ENCODE data around the gene ELMOD3.
"Not testable (repeated sequence)": the region's sequence is repeated elsewhere in the genome, so short reads cannot be mapped to it uniquely, and the experiment has no call there.

The ELMOD3 gene

GRCh38 chr2:85354286-85355072, at the start of gene ELMOD3, which contains the start of gene RETSAT:
TSS of gene ELMOD3 (plus strand) at chr2:85354769. CDS start at chr2:85357199, 2,430 bp downstream.
TSS of gene RETSAT (minus strand) at chr2:85354528. CDS start at chr2:85354507, 21 bp downstream.
- peak; percentile 93 for DNase-seq (ENCODE audit: low read depth)

- no peak for DNase-seq (ENCODE audit: low read depth)
Observed at GRCh38 chr2:85307527-85307897, 47.1 kb upstream of the ELMOD3 start.

- no peak for DNase-seq (ENCODE audit: low read depth)
Observed at GRCh38 chr2:85308201-85308600, 46.4 kb upstream of the ELMOD3 start.

DNA sequence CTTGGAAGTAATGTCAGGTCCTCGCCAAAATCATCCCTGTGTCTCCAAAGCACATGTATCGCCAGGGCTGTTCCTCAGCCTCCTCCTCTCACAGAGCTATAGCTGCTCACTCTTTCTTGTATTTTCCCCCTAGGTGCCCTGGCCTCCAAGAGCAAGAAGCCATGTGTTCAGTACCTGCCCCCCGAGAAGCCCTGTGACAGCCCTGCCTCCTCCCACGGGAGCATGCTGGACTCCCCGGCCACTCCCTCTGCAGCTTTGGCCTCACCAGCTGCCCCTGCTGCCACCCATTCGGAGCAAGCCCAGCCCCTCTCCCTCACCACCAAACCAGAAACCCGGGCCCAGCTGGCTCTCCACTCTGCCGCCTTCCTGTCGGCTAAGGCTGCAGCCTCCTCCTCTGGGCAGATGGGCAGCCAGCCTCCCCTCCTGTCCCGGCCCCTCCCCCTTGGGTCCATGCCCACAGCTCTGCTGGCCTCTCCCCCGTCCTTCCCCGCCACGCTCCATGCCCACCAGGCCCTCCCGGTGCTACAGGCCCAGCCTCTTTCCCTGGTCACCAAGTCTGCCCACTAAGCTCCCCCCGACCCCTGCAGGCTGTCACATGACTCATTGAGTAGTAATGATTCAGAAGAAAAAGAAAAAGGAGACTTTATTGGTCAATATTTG, 45.5 kb upstream of the ELMOD3 start:
- no peak for DNase-seq (ENCODE audit: low read depth)

DNA sequence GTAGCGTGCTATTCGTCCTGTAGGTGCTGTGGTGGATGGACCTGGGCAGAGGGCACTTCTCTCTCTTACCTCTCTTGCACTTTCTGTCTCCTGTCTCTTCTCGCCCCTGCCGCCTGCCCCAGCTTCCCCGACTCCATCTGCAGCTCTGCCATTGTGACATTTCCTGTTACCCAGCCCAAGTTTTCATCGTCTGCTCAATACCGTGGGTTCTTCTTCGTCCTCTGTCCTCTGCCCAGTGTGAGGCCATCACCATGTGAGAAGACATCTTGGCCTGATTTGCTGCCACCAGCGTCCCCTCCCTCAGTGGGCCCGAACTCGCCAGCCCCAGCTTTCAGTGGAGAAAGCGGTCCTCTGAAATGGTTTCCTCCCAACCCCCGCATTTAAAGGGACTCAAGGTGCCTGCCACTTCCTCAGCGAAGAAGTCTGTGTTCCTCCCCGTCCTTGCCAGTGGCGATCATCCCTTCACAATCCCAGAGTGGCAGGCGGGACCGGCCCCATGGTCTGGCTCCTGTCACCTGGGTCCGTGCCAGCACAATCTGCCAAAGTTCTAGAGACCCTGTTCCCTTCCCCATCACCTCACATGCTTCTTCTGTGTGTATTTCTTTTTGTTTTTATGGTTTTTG, 44.8 kb upstream of the ELMOD3 start:
- DNase-seq (ENCODE audit: low read depth): no peak

DNA sequence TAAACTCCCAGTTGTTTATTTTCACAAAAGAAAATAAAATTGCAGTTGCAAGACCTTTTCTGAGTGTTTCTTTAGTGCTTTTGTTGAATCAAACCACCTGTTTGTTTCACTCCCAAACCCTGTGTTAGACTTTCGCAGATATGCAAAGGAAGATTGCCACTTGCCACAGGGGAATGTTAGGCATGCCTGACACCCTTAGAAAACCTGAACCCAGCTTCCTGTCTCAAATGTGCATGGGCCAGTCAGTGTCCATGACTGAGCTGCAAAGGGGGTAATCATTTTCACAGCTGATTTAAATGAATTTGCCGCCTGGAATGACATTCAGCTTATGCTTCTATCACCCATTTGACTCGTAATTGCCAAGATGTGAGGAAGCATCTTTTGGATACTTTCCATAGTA, 44.2 kb upstream of the ELMOD3 start:
- DNase-seq (ENCODE audit: low read depth): no peak

GRCh38 chr2:85312404-85312803, 42.2 kb upstream of the ELMOD3 start:
- no peak for DNase-seq (ENCODE audit: low read depth)

DNA sequence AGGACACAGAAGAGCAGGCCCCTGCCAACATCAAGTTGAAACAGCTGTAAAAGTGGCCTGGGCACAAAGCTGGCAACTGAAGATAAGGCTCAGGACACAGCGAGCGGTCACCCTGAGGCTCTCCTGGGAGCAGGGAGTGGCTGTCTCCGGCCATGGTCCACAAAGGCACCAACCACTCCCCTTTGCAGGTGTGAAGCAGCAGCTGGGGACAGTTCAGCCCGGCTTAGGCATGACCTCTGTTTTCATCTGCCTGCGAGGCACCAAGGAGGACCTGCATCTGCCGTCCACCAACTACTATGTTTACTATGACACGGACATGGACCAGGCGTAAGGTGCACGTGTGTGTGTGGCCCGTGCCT, 39.7 kb upstream of the ELMOD3 start:
- no peak for DNase-seq (ENCODE audit: low read depth)

DNA sequence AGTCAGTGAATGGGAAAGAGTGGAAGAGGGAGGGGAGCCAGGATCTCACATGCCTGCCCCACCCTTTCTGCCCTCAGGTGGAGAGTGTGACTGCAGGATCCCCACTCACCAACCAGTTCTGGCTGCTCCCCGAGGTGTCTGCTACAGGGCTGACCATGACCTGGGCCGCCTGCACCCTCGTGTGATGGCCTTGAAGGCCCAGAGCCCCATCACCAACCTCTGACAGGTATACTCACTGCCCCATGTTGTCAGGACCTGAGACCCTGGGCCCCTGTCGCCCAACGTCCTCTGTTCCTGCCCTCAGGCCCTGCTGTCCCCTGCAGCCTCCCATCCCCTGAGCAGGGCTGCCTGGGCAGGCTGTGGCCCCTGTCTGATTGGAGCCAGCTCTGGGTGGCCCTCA, 38.6 kb upstream of the ELMOD3 start:
- not testable (repeated sequence) for DNase-seq (ENCODE audit: low read depth)

GRCh38 chr2:85318222-85319074, 36.1 kb upstream of the ELMOD3 start:
- no peak for DNase-seq (ENCODE audit: low read depth)

- DNase-seq (ENCODE audit: low read depth): no peak
Observed at GRCh38 chr2:85319796-85320195, 34.8 kb upstream of the ELMOD3 start.

- DNase-seq (ENCODE audit: low read depth): no peak
Observed at GRCh38 chr2:85323351-85323987, 31.1 kb upstream of the ELMOD3 start.

DNA sequence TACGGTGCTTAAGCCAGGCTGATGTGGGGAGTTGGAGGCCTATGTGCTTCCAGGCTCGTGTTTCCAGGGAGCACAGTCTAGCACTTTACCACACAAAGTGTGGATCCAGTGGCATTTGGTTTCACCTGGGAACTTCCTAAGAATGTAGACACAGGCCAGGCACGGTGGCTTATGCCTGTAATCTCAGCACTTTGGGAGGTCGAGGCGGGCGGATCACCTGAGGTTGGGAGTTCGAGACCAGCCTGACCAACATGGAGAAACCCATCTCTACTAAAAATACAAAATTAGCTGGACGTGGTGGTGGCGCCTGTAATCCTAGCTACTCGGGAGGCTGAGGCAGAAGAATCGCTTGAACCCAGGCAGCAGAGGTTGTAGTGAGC, 30.6 kb upstream of the ELMOD3 start:
- DNase-seq (ENCODE audit: low read depth): not testable (repeated sequence)

DNA sequence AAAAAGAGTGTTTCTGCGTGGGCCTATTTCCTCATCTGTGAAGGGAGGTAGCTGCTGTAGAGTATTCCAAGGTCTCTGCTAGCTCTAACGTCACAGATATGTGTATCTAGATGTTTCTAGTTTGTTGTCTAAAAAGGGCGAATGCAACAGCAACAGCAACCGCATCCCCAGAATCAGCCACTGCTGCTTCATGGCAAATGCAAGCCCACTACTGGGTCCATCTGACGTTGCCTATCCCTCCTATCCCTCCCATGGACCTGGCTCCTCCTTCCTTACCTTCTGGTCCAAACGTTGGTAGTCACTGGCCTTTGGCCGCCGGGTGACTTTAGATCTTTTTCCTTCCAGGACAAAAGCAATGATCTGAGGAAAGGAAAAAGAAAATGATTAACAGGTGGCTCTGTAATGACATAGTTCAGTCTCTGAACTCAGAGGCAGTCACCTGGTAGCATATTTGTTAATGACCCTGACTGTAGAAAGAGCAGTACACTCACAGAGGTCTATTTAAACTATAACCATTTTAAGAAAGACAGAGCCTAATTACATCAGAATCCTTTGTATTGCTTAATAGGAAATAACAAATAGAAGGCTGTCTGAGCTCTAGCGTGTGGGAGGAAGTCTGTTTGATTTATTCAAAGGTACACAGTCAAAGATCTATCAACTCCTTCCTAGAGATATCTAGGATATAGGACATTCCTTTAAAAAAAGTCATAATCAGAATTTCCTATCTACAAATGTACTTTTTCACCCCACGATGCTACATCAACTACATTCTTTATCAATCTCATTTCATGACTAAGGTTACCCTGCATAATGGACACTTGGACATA, 29.7 kb upstream of the ELMOD3 start:
- no peak for DNase-seq (ENCODE audit: low read depth)

DNA sequence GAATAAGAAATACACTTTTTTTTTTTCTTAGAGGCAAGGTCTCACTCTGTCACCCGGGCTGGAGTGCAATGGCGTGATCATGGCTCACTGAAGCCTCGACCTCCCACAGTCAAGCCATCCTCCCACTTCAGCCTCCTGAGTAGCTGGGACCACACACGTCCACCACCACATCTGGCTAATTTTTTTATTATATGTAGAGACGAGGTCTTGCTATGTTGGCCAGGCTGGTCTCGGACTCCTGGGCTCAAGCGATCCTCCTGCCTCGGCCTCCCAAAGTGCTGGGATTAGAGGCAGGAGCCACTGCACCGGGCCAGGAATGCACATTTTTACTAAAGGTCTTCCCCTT, 29.1 kb upstream of the ELMOD3 start:
- DNase-seq (ENCODE audit: low read depth): no peak

GRCh38 chr2:85326406-85327159, 28.0 kb upstream of the ELMOD3 start:
- no peak for DNase-seq (ENCODE audit: low read depth)

DNA sequence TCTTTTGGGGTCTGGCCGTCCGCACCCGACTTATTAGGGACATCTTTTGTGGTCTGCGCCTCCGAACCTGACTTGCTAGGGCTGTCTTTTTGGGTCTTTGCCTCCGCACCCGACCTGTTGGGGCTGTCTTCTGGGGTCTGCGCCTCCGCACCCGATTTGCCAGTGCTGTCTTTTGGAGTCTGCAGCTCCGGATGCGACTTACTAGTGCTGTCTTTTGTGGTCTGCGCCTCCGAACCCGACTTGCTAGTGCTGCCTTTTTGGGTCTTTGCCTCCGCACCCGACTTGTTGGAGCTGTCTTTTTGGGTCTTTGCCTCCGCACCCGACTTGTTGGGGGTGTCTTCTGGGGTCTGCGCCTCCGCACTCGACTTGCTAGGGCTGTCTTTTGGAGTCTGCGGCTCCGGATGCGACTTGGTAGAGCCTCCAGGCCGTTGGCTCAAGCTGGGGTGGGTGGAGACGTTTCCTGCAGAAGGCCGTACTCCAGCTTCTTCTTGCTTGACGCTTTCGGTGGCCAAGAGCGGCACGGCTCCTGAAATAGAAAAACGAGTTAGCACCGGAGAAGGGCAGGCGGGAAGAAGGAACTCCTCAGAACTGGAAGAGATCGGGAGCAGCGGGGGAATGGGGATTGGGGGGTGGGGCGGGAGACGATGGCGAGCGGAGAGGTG, 27.3 kb upstream of the ELMOD3 start:
- peak; percentile 47 for DNase-seq (ENCODE audit: low read depth)

DNA sequence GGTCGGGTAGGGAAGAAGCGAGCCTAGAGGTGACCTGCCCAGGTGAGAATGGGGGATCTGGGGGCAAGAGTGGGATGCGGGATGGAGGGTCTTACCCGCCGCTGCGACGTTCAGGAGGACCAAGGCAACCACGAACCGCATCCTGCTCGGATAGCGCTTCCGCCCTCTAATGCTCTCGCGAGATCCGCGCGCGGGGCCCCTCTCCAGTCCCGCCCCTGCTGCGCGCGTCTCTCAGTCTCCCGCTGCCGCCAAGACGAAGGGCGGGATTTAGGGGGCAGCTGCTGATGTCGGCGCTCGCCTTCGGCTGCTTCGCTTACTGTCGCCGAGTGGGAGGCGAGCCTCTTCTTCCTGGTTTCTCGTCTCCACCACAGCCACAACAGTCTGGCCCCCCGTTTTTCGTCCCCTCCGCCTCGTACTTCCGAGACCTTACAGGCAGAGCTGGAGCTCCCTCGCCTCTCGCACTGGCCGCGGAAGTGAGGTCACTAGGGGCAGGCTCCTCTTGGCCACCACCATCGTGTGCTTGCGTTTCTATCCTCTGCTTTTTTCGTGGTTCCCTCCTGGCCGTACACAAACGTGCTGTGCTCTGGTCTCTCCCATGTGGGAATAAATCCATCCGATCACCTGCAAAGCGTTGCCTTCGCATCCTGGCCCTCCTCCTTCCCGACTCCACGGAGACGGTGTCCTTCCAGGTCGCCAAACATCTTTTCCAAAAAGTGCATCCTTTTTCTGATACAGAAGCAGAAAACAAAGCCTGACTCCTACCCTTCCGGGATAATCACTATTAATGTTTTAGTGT, 26.5 kb upstream of the ELMOD3 start, which contains the start of gene TGOLN2:
Gene TGOLN2 (minus strand): TSS at position 168 of the 796 bp plus-strand sequence. CDS start 27 bp downstream, at position 141.
- DNase-seq (ENCODE audit: low read depth): peak; percentile 89

DNA sequence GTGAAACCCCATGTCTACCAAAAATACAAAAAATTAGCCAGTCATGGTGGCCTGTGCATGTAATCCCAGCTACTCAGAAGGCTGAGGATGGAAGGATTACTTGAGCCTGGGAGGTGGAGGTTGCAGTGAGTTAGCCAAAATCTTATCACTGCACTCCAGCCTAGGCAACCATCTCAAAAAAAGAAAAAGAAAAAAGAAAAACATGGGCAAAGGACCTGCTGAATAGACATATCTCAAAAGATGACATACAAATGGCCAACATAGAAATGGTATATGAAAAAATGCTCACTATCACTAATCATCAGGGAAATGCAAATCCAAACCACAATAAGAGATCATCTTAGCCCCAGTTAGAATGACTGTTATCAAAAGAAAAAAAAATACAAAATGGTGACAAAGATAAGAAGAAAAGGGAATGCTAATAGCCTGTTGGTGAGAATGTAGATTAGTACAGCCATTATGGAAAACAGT, 25.4 kb upstream of the ELMOD3 start:
- DNase-seq (ENCODE audit: low read depth): no peak

All from activated T-helper 1 cell treated with Interleukin-2 at 50 U/mL for 16 hours (primary cell).